Neural cell (in vitro differentiated cells): Measurements from ENCODE around the gene NTHL1. TPM values are rescaled to one million over a fixed set of nuclear protein-coding genes. Genes with fewer than 3 reads are reported as not detected.

Experiments
- H2AFZ ChIP-seq: fragments of 200-600, 300-800 bp; sonication (generic), shearing (Covaris generic); 2 replicates; pipeline ENCODE4 v1.6.0; 2014; ENCODE audit warnings: low read depth, mild to moderate bottlenecking, antibody characterized with exemption, low read length, moderate library complexity
- H3F3A ChIP-seq: fragments of 200-600 bp; shearing (Covaris generic); 2 replicates; pipeline ENCODE4 v1.6.1; 2016; ENCODE audit warnings: mild to moderate bottlenecking, moderate library complexity, mixed read lengths, antibody characterized with exemption, low read length; ENCODE audit not compliant: insufficient read depth, poor library complexity, severe bottlenecking
- H3K27ac ChIP-seq: fragments of 200-600, 300-800 bp; sonication (generic), shearing (Covaris generic); 2 replicates; pipeline ENCODE4 v1.5.1; 2014; ENCODE audit warnings: mild to moderate bottlenecking, low read length, moderate library complexity
- H3K27me3 ChIP-seq: fragments of 300-800, 200-600 bp; sonication (generic), shearing (Covaris generic); 2 replicates; pipeline ENCODE4 v1.6.0; 2014; ENCODE audit warnings: mild to moderate bottlenecking, low read depth, low read length, moderate library complexity; ENCODE audit not compliant: insufficient read depth
- H3K36me3 ChIP-seq: fragments of 300-800, 200-600 bp; sonication (generic), shearing (Covaris generic); 2 replicates; pipeline ENCODE4 v1.5.1; 2014; ENCODE audit warnings: mild to moderate bottlenecking, antibody characterized with exemption, low read length, moderate library complexity; ENCODE audit not compliant: insufficient read depth
- H3K4me2 ChIP-seq: fragments of 300-800, 200-600 bp; sonication (generic), shearing (Covaris generic); 2 replicates; pipeline ENCODE4 v1.6.0; 2014; ENCODE audit warnings: mild to moderate bottlenecking, low read length
- H3K4me3 ChIP-seq: fragments of 300-800, 200-600 bp; sonication (generic), shearing (Covaris generic); 2 replicates; pipeline ENCODE4 v1.5.1; 2014; ENCODE audit warnings: mild to moderate bottlenecking, low read length, moderate library complexity
- H3K79me2 ChIP-seq: fragments of 200-600 bp; shearing (Covaris generic); replicated peaks from 2 replicates; pipeline ENCODE4 v1.6.0; 2014; ENCODE audit warnings: mild to moderate bottlenecking, low read length, moderate library complexity; ENCODE audit not compliant: insufficient read depth
- H3K9ac ChIP-seq: fragments of 300-800, 200-600 bp; sonication (generic), shearing (Covaris generic); 2 replicates; pipeline ENCODE4 v1.6.1; 2016; ENCODE audit warnings: mild to moderate bottlenecking, low read length, mixed read lengths
- H3K9me2 ChIP-seq: fragments of 200-600 bp; shearing (Covaris generic); 2 replicates; pipeline ENCODE4 v1.6.1; 2016; ENCODE audit warnings: mild to moderate bottlenecking, low read length, mixed read lengths; ENCODE audit not compliant: insufficient read depth
- H3K9me3 ChIP-seq: fragments of 200-600, 300-800 bp; sonication (generic), shearing (Covaris generic); 2 replicates; pipeline ENCODE4 v1.6.1; 2016; ENCODE audit warnings: mild to moderate bottlenecking, mixed run types, low read length, moderate library complexity, mixed read lengths
- H4K20me1 ChIP-seq: fragments of 200-600 bp; shearing (Covaris generic); 2 replicates; pipeline ENCODE4 v1.6.1; 2016; ENCODE audit warnings: mild to moderate bottlenecking, mixed run types; ENCODE audit not compliant: insufficient read depth
- CTCF ChIP-seq: fragments of 450-650 bp; IDR thresholded peaks from 2 replicates; pipeline ENCODE4 v1.5.1; 2014; ENCODE audit warnings: antibody characterized with exemption, mild to moderate bottlenecking, moderate library complexity; ENCODE audit not compliant: poor library complexity, severe bottlenecking
- EP300 ChIP-seq: fragments of 450-650 bp; conservative IDR thresholded peaks from 2 replicates; pipeline ENCODE4 v1.6.1; 2014; ENCODE audit warnings: antibody characterized with exemption, mild to moderate bottlenecking, moderate library complexity; ENCODE audit not compliant: poor library complexity, severe bottlenecking
- EZH2 ChIP-seq: fragments of 200-600, 300-800 bp; shearing (Covaris generic), sonication (generic); IDR thresholded peaks from 2 replicates; pipeline ENCODE4 v1.6.1; 2014; ENCODE audit warnings: antibody characterized with exemption, low read length, borderline replicate concordance, mild to moderate bottlenecking; ENCODE audit not compliant: insufficient read depth, poor library complexity, severe bottlenecking
- MXI1 ChIP-seq: fragments of 450-650 bp; conservative IDR thresholded peaks from 2 replicates; pipeline ENCODE4 v1.6.1; 2014; ENCODE audit warnings: antibody characterized with exemption, mild to moderate bottlenecking; ENCODE audit not compliant: poor library complexity, severe bottlenecking
- POLR2AphosphoS5 ChIP-seq: IDR thresholded peaks from 2 replicates; pipeline ENCODE4 v1.6.1; 2012
- RAD21 ChIP-seq: fragments of 450-650 bp; conservative IDR thresholded peaks from 2 replicates; pipeline ENCODE4 v1.6.1; 2014; ENCODE audit warnings: antibody characterized with exemption, mild to moderate bottlenecking, moderate library complexity
- REST ChIP-seq: IDR thresholded peaks from 2 replicates; pipeline ENCODE4 v1.6.1; 2012; ENCODE audit warnings: borderline replicate concordance
- SMC3 ChIP-seq: fragments of 450-650 bp; conservative IDR thresholded peaks from 2 replicates; pipeline ENCODE4 v1.6.1; 2014; ENCODE audit warnings: antibody characterized with exemption, mild to moderate bottlenecking, moderate library complexity; ENCODE audit not compliant: poor library complexity
- TAF1 ChIP-seq: IDR thresholded peaks from 2 replicates; pipeline ENCODE4 v1.6.1; 2012; ENCODE audit warnings: low read depth
- polyA plus RNA-seq: library from polyadenylated mRNA; depleted of rRNA; stranded (reverse); fragments of >200 nt; gene quantifications from 2 replicates; pipeline ENCODE4 v1.2.3, GENCODE V29; 2014

The NTHL1 gene
- polyA plus RNA-seq, 1 donor from 2014 or later, result 43.1 TPM

- TF ChIP-seq POLR2AphosphoS5, result no peak
- no peak for TF ChIP-seq MXI1
- no peak for TF ChIP-seq TAF1
- no peak for TF ChIP-seq CTCF
- TF ChIP-seq SMC3, result no peak
- no peak for TF ChIP-seq EZH2
- TF ChIP-seq EP300, result no peak
- TF ChIP-seq REST, result no peak
- TF ChIP-seq RAD21, result no peak
- no peaks in the 10 kb centered on the region for H3F3A ChIP-seq
- no peaks in the 10 kb centered on the region for H3K36me3 ChIP-seq
- H3K9me2 ChIP-seq, result no peaks in the 10 kb centered on the region
- no peak overlapping the region for H2AFZ ChIP-seq
- H4K20me1 ChIP-seq, result no peaks in the 10 kb centered on the region
- no peaks in the 10 kb centered on the region for H3K79me2 ChIP-seq
- no peak overlapping the region for H3K27ac ChIP-seq
- H3K9me3 ChIP-seq, result no peaks in the 10 kb centered on the region
- H3K27me3 ChIP-seq, result peaks cover 32% of the 10 kb centered on the region
- H3K9ac ChIP-seq, result no peak overlapping the region
- peak overlapping the region; percentile 51 for H3K4me3 ChIP-seq
- no peak overlapping the region for H3K4me2 ChIP-seq
Measured at GRCh38 chr16:2025878-2026460, 21.7 kb downstream of the NTHL1 start.

- H4K20me1 ChIP-seq, result no peaks in the 10 kb centered on the region
- H3K27ac ChIP-seq, result no peak overlapping the region
- peaks cover 39% of the 10 kb centered on the region for H3K27me3 ChIP-seq
- no peaks in the 10 kb centered on the region for H3F3A ChIP-seq
- no peaks in the 10 kb centered on the region for H3K79me2 ChIP-seq
- H3K9me3 ChIP-seq, result no peaks in the 10 kb centered on the region
- no peak overlapping the region for H2AFZ ChIP-seq
- H3K9me2 ChIP-seq, result no peaks in the 10 kb centered on the region
- H3K4me2 ChIP-seq, result no peak overlapping the region
- TF ChIP-seq SMC3 (no peak), REST (no peak), MXI1 (no peak), POLR2AphosphoS5 (no peak), EZH2 (no peak), TAF1 (no peak), CTCF (no peak), RAD21 (no peak), EP300 (no peak)
- no peak overlapping the region for H3K9ac ChIP-seq
- H3K4me3 ChIP-seq, result no peak overlapping the region
- H3K36me3 ChIP-seq, result no peaks in the 10 kb centered on the region
Measured at GRCh38 chr16:2025251-2025650, 22.4 kb downstream of the NTHL1 start.
